Cerebellar cortex (tissue), 1 donor: ENCODE measurements around the gene PIGL.
"Not testable (repeated sequence)": the region's sequence is repeated elsewhere in the genome, so short reads cannot be mapped to it uniquely, and the experiment has no call there.

Experiments
- DNase-seq: peaks from one replicate; pipeline ENCODE4 v3.0.0-alpha.2; 2015; ENCODE audit warnings: low spot score

PIGL gene

GRCh38 chr17:16312061-16312460, 95.1 kb downstream of the PIGL start:
- DNase-seq = not testable (repeated sequence)

- DNase-seq = no peak
Observed at GRCh38 chr17:16313139-16314090, 96.4 kb downstream of the PIGL start.

- DNase-seq = no peak
Observed at GRCh38 chr17:16314189-16314588, 97.2 kb downstream of the PIGL start.

- DNase-seq = no peak
Observed at GRCh38 chr17:16314859-16315258, 97.8 kb downstream of the PIGL start.

- DNase-seq = no peak
Observed at GRCh38 chr17:16319969-16320368, 103.0 kb downstream of the PIGL start.

GRCh38 chr17:16322636-16323035, 105.6 kb downstream of the PIGL start:
- DNase-seq = no peak

GRCh38 chr17:16325964-16326363, 109.0 kb downstream of the PIGL start:
- no peak for DNase-seq

GRCh38 chr17:16327018-16327417, 110.0 kb downstream of the PIGL start:
- DNase-seq = no peak

- no peak for DNase-seq
Observed at GRCh38 chr17:16328997-16329396, 112.0 kb downstream of the PIGL start.

- no peak for DNase-seq
Observed at GRCh38 chr17:16329519-16330271, 112.7 kb downstream of the PIGL start.

GRCh38 chr17:16338391-16338790, 121.4 kb downstream of the PIGL start:
- no peak for DNase-seq

DNA sequence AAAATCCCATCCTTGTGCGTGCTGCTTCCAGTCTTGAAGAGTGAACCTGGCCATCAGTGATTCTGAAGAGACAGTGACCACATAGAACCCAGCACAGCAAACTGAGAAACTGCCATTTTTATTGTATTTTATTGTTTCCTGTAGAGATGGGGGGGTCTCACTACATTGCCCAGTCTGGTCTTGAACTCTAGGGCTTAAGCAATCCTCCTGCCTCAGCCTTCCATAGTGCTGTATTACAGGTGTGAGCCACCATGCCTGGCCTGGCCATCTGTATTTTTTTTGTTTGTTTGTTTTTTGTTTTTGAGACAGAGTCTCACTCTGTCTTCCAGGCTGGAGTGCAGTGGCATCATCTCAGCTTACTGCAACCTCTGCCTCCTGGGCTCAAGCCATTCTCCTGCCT, 122.4 kb downstream of the PIGL start:
- DNase-seq = no peak

DNA sequence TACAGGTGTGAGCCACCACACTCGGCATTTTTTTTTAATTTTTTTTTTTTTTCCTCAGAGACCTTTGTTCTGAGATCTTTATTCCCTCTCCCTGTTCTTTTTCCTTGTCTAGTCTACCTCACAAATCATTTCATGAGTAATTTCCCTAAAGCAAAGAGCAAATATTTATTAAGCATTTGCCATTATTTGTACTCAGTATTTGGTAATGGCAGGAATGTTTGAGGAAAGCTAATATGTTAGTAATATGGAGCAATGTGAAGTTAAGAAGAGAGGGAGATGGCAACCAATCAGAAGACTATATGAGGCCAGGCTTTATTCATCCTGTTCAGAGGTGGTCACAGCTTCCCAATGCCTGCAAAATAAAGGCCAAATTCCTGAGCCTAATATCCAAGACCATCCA, 122.9 kb downstream of the PIGL start:
- no peak for DNase-seq

GRCh38 chr17:16342979-16343378, 126.0 kb downstream of the PIGL start:
- peak; percentile 82 for DNase-seq

DNA sequence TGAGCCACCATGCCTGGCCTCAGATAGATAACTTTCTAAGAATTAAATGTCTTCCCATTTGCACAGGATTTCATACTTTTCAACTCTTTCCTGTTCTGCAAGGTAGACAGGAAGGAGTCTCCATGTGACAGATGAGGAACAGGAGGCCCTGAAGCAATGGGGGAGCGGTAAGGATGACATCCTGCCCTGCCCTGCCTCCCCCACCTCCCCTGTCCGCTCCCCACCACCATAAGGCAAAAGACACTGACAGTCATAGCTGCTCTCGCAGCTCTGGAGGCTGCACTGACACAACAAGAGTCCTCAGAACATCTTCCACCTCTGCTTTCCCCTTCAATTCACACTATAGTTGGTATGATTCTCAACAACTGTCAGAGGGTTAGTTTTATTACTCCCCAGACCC, 126.6 kb downstream of the PIGL start:
- no peak for DNase-seq

- DNase-seq = no peak
Observed at GRCh38 chr17:16345565-16345964, 128.6 kb downstream of the PIGL start.

DNA sequence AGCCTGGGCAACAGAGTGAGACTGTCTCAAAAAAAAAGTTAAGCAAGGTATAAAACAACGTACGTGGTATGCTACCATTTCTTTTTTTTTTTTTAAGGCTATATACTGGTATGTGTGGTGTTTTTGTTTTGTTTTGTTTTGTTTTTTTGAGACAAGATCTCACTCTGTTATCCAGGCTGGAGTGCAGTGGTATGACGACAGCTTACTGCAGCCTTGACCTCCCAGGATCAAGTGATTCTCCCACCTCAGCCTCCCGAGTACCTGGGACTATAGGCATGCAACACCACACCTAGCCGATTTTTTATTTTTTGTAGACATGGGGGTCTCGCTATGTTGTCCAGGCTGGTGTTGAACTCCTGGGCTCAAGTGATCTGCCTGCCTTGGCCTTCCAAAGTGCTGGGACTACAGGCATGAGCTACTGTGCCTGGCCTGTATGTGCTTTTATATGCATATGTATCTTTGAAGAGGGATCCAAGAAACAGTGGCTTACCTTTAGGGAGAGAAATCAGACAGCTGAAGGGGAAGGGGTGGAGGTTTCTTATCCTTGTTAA, 129.8 kb downstream of the PIGL start:
- no peak for DNase-seq

GRCh38 chr17:16348586-16348985, 131.6 kb downstream of the PIGL start:
- DNase-seq = no peak

GRCh38 chr17:16349431-16349830, 132.4 kb downstream of the PIGL start:
- no peak for DNase-seq

GRCh38 chr17:16351831-16352230, 134.8 kb downstream of the PIGL start:
- no peak for DNase-seq

DNA sequence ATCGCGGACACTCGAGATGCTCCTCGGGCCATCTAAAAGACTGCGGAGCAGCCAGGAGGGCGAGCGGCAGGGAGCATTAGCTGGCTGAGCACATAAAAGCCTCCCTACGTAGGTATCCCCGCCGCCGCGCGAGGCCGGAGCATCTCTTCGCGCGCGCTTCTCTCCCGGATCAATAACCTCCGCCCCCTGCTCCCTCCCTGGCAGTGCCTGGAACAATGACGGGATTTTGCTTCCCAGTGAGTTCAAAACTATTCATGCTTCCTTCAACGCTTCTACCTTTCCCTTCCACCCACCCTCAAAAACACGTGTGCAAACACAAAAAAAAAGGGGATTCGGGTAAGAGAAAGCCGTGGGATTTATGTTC, 135.3 kb downstream of the PIGL start:
- DNase-seq = peak; percentile 59

DNA sequence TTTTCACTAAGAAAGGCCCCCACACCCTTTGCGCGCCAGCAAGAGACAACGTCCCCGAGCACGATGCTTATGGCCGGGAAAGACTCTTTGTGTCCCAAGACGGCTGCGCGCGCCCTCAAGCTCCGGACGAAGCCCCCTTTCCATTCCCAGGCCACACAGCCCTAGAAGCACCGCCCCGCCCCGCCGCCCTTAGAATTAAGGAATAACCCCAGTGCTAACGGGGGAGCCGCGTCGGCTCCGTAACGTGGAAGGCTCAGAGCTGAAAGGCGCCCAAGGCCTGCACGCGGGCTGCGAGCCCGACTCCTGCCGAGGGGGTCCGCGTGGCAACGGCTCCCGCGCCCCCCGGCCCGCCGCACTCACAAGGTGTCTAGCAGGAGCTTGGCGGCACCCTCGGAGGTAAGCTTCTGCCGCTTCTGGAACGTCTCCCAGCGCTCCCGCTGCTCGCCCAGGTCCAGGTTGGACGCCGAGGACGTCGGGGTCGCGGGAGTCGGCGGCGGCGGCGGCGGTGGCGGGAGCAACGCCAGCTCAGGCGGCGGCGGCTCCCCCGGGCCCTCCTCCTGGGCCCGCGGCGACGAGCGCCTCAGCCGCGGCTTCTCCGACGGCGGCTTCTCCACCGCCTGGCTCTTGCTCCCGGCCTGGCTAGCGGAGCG, 135.8 kb downstream of the PIGL start:
- peak; percentile 48 for DNase-seq
